OCI-LY7 (cell line): ENCODE results near the gene ITPRIP. TPM values are rescaled to one million over a fixed set of nuclear protein-coding genes. Genes with fewer than 3 reads are reported as not detected.

Experiments used
- BruUV-seq: library from RNA; stranded (reverse); fragments of 400-500 nt; replicated peaks from 2 replicates; lab custom pipeline; 2021; lab: Mats Ljungman, UMichigan
- CTCF ChIA-PET: fragments of 300-600 bp; sonication (Branson Sonifier 250); formaldehyde crosslinking; loops from one replicate; lab custom pipeline; 2022; ENCODE audit warnings: antibody characterized with exemption; ENCODE audit not compliant: unreplicated experiment; lab: Charles Lee
- POLR2A ChIA-PET: fragments of 300-600 bp; sonication (Branson Sonifier 250); formaldehyde crosslinking; loops from one replicate; lab custom pipeline; 2022; ENCODE audit warnings: antibody characterized with exemption; lab: Charles Lee
- DNase-seq: peaks from one replicate; pipeline ENCODE4 v3.0.0-alpha.2; 2015; ENCODE audit warnings: low spot score
- H2AFZ ChIP-seq: fragments of 200-600 bp; sonication (generic), shearing (Covaris generic); 2 replicates; pipeline ENCODE4 v1.6.1; 2014; ENCODE audit warnings: mild to moderate bottlenecking, antibody characterized with exemption, low read length, moderate library complexity
- H3K27ac ChIP-seq: fragments of 200-600 bp; sonication (generic); 2 replicates; pipeline ENCODE4 v1.5.1; 2014; ENCODE audit warnings: mixed run types, low read depth, mild to moderate bottlenecking, moderate library complexity, low read length, inconsistent platforms; ENCODE audit not compliant: poor library complexity, severe bottlenecking
- H3K36me3 ChIP-seq: fragments of 200-600 bp; sonication (generic); 2 replicates; pipeline ENCODE4 v1.6.1; 2014; ENCODE audit warnings: mild to moderate bottlenecking, antibody characterized with exemption, low read length, moderate library complexity, mixed read lengths; ENCODE audit not compliant: insufficient read depth
- H3K4me1 ChIP-seq: fragments of 200-600 bp; sonication (generic); 2 replicates; pipeline ENCODE4 v1.5.1; 2014; ENCODE audit warnings: mild to moderate bottlenecking, low read length; ENCODE audit not compliant: insufficient read depth, poor library complexity, severe bottlenecking
- H3K4me2 ChIP-seq: fragments of 200-600 bp; sonication (generic); 2 replicates; pipeline ENCODE4 v1.6.1; 2014; ENCODE audit warnings: mild to moderate bottlenecking, low read length
- H3K4me3 ChIP-seq: fragments of 200-600 bp; sonication (generic); 2 replicates; pipeline ENCODE4 v1.5.1; 2014; ENCODE audit warnings: mild to moderate bottlenecking, low read depth, low read length; ENCODE audit not compliant: poor library complexity, severe bottlenecking
- H3K79me2 ChIP-seq: fragments of 200-600 bp; sonication (generic); 2 replicates; pipeline ENCODE4 v1.6.1; 2016; ENCODE audit warnings: low read depth, mild to moderate bottlenecking, low read length, moderate library complexity, mixed read lengths; ENCODE audit not compliant: insufficient read depth
- H3K9me2 ChIP-seq: fragments of 200-600 bp; sonication (generic); 2 replicates; pipeline ENCODE4 v1.6.1; 2016; ENCODE audit warnings: mild to moderate bottlenecking, low read length, mixed read lengths; ENCODE audit not compliant: insufficient read depth
- H3K9me3 ChIP-seq: fragments of 200-600 bp; sonication (generic); 2 replicates; pipeline ENCODE4 v1.6.1; 2014; ENCODE audit warnings: mild to moderate bottlenecking, mixed run types, low read length, mixed read lengths
- H4K20me1 ChIP-seq: fragments of 200-600 bp; sonication (generic); 2 replicates; pipeline ENCODE4 v1.6.1; 2014; ENCODE audit warnings: mild to moderate bottlenecking, antibody characterized with exemption, low read length, moderate library complexity, mixed read lengths; ENCODE audit not compliant: insufficient read depth
- EZH2phosphoT487 ChIP-seq: fragments of 200-600 bp; sonication (generic); IDR thresholded peaks from 2 replicates; pipeline ENCODE4 v1.6.1; 2018; ENCODE audit warnings: low read depth, borderline replicate concordance, mild to moderate bottlenecking, mixed run types, antibody characterized with exemption, low read length, moderate library complexity, mixed read lengths
- intact Hi-C: fragments of 100-400 bp; cut with micrococcal nuclease; formaldehyde crosslinking; loops from one replicate; pipeline ENCODE4 v1.10.0; 2022; ENCODE audit not compliant: unreplicated experiment
- total RNA-seq, 2 experiments: library from RNA; depleted of rRNA in 1 of 2; stranded (reverse); fragments of >200 nt in 1 of 2; shearing (Covaris generic) in 1 of 2; gene quantifications; 2 replicates each; pipeline ENCODE4 v1.2.3, GENCODE V29; 2014 to 2022
- TF ChIP-seq, protein P1 (sequence below): fragments of 200-600 bp; sonication (generic); conservative IDR thresholded peaks from 2 replicates; pipeline ENCODE4 v1.5.1; 2014; ENCODE audit warnings: mild to moderate bottlenecking, antibody characterized with exemption, low read length, moderate library complexity, mixed read lengths

Gene ITPRIP
- total RNA-seq, 2 experiments from 2014 or later: 6.0 to 18.0 TPM

GRCh38 chr10:104303594-104304355 is 34.5 kb downstream of the ITPRIP start:
- intact Hi-C loops: no loop called here
- Histone ChIP-seq H3K79me2 (no peaks in the 10 kb centered on the region), H3K27ac (no peak overlapping the region), H2AFZ (no peak overlapping the region), H3K4me3 (no peak overlapping the region), H3K36me3 (no peaks in the 10 kb centered on the region), H3K9me3 (no peaks in the 10 kb centered on the region), H3K4me1 (peaks cover 17% of the 10 kb centered on the region), H3K9me2 (no peaks in the 10 kb centered on the region), H4K20me1 (no peaks in the 10 kb centered on the region), H3K4me2 (no peak overlapping the region)
- TF ChIP-seq EZH2phosphoT487: no peak
- TF ChIP-seq, protein P1, sequence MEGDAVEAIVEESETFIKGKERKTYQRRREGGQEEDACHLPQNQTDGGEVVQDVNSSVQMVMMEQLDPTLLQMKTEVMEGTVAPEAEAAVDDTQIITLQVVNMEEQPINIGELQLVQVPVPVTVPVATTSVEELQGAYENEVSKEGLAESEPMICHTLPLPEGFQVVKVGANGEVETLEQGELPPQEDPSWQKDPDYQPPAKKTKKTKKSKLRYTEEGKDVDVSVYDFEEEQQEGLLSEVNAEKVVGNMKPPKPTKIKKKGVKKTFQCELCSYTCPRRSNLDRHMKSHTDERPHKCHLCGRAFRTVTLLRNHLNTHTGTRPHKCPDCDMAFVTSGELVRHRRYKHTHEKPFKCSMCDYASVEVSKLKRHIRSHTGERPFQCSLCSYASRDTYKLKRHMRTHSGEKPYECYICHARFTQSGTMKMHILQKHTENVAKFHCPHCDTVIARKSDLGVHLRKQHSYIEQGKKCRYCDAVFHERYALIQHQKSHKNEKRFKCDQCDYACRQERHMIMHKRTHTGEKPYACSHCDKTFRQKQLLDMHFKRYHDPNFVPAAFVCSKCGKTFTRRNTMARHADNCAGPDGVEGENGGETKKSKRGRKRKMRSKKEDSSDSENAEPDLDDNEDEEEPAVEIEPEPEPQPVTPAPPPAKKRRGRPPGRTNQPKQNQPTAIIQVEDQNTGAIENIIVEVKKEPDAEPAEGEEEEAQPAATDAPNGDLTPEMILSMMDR: no peak
- ChIA-PET POLR2A (no interaction called here), CTCF (interaction anchor here (1.5 to 3.8 kb wide), 2 partner anchors 13 to 47 kb away, joined by 3 to 28 read pairs; no protein-coding TSS in a partner anchor)
- no TSS peak for BruUV-seq
- no peak for DNase-seq

DNA sequence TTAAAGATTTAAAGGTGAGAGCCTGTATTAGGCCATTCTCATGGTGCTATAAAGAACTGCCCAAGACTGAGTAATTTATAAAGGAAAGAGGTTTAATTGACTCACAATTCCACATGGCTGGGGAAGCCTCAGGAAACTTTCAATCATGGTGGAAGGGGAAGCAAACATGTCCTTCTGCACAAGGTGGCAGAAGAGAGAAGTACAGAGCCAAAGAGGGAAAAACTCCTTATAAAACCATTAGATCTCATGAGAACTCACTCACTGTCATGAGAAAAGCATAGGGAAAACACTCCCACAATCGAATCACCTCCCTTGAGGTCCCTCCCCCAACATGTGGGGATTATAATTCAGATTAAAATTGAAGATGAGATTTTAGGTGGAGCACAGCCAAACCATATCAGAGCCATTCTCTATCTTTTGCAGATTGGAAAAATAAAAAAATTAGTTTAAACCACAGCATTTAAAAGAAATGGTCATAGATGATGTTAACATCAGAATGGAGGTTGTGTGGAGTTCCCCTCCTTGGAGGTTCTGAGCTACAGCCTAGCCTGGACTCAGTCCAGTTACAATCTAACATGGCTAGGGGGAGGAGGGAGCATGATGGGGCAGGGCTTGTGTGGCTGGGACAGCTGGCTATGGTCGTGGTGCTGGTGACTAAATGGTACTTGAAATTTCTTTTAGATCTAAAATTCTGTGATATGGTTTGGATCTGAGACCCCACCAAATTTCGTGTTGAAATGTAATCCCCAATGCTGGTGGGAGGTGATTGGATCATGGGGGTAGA is 36.2 kb downstream of the ITPRIP start:
- no peak overlapping the region for H3K4me3 ChIP-seq
- peaks cover 18% of the 10 kb centered on the region for H3K4me1 ChIP-seq
- no peak overlapping the region for H2AFZ ChIP-seq
- no peak for DNase-seq
- no peaks in the 10 kb centered on the region for H3K79me2 ChIP-seq
- no peak overlapping the region for H3K4me2 ChIP-seq
- POLR2A ChIA-PET: no interaction called here
- intact Hi-C loops: no loop called here
- CTCF ChIA-PET: no interaction called here
- H3K9me3 ChIP-seq: no peaks in the 10 kb centered on the region
- no peaks in the 10 kb centered on the region for H3K36me3 ChIP-seq
- H4K20me1 ChIP-seq: no peaks in the 10 kb centered on the region
- H3K27ac ChIP-seq: no peak overlapping the region
- TF ChIP-seq, protein P1: no peak
- TF ChIP-seq EZH2phosphoT487: no peak
- no peaks in the 10 kb centered on the region for H3K9me2 ChIP-seq
- no TSS peak for BruUV-seq
